Activated effector memory CD4-positive, alpha-beta T cell treated with anti-CD3 and anti-CD28 coated beads, Interleukin-2, amount 50 U/mL, for 16 hours (primary cell): ENCODE data around the gene ZDHHC20.

Experiments
- DNase-seq: peaks from one replicate; pipeline ENCODE4 v3.0.0-alpha.2; 2020

ZDHHC20 gene, protein sequence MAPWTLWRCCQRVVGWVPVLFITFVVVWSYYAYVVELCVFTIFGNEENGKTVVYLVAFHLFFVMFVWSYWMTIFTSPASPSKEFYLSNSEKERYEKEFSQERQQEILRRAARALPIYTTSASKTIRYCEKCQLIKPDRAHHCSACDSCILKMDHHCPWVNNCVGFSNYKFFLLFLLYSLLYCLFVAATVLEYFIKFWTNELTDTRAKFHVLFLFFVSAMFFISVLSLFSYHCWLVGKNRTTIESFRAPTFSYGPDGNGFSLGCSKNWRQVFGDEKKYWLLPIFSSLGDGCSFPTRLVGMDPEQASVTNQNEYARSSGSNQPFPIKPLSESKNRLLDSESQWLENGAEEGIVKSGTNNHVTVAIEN

DNA sequence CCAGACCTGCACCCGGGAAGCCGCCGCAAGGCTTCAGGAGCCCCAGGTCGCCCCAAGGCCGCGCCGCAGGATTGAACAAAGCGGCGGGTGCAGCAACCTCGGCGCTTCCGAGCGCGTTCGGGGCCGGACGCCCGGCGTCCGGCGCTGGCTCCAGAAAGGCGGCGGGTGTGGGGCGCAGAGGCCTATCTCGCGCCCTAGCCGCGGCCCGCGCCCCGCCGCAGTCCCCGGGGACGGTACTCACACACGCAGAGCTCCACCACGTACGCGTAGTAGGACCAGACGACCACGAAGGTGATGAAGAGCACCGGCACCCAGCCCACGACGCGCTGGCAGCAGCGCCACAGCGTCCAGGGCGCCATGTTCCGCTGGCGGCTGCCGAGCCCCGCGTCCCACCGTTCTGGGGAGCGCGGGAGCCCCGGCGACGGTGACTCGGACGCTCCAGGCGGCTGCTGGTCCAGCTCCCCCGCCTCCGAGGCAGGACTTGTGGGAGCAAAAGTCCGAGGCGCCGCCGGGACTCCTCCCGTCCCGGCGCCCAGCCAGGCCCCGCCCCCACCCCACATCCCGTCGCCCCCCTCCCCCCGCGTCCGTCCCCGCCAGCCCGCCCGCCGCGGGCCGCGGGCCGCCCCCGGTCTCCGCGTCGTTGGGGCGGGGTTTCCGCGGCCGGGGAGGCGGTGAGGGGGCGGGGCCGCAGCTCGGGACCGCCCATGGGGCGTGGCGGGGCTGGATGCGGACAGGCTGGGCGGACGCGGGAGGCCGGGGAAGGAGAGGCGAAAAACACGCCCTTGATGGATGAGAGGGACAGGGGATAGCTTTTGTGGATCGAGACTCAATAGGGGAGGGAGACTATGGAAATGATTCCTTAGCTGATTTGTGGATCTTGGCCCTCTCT, at the start of gene ZDHHC20:
TSS of gene ZDHHC20 (minus strand) at position 491 of the 889 bp plus-strand sequence. CDS start at position 359, 132 bp downstream.
- peak; percentile 97 for DNase-seq

DNA sequence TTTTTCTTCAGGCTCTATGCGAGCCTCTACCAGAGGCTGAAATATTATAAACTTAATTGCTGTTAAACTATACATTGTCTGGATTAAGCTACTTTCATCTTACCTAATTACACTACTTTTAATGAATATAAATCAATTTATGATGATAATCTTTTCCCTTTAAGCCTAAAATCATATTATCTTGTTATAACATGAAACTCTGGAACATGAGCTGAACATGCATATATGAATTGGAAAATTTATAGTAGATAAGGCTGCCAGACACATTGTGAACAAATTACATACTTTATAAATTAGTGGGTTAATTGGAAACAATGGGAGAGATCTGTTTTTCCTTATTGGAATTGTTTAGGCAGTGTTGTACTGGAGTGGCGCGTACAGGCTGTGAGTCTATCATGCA, 45.3 kb upstream of the ZDHHC20 start:
- DNase-seq = no peak

DNA sequence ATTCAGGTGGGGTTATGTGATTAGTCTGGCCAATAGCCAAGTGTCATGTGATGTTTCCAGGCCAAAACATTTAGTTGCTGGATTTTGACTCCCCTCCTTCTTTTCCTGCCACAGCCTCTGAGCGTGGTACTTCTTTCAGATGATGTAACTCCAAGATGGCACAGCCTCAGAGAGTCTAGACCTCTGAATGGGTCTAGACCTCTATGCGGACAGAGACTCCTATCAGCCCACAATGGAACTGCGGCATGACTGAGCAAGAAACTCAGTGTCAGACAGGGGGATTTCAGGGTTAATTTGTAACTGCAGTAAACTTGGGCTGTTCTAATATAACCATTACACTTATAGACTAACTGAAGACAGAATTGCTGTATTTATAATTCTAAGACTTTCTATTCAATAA, 42.6 kb upstream of the ZDHHC20 start:
- no peak for DNase-seq

DNA sequence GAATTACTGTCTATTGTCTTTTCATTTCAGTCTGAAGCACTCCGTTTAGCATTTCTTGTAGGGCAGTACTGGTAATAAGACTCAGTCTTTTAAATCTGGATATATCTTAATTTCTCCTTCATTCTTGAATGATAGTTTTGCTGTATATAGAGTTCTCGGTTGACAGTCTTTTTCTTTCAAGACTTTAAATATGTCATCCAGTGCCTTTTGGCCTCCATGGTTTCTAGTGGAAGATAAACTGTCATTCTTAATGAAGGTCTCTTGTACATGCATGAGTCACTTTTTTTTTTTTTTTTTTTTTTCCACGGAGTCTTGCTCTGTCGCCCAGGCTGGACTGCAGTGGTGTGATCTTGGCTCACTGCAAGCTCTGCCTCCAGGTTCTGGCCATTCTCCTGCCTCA, 27.2 kb upstream of the ZDHHC20 start:
- DNase-seq = no peak

DNA sequence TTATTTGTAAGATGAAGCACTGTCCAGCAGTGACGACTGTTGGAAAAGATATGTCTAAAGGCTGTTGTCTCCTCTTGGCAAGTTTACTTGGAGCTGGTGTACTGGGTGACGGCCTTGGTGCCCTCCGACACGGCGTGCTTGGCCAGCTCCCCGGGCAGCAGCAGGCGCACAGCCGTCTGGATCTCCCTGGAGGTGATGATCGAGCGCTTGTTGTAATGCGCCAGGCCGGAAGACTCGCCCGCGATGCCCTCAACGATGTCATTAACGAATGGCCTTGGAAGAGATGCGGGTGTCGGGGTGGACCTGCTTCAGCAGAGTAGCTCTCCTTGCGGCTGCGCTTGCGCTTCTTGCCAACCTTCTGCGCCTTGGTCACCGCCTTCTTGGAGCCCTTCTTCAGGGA, 24.6 kb upstream of the ZDHHC20 start:
- no peak for DNase-seq

DNA sequence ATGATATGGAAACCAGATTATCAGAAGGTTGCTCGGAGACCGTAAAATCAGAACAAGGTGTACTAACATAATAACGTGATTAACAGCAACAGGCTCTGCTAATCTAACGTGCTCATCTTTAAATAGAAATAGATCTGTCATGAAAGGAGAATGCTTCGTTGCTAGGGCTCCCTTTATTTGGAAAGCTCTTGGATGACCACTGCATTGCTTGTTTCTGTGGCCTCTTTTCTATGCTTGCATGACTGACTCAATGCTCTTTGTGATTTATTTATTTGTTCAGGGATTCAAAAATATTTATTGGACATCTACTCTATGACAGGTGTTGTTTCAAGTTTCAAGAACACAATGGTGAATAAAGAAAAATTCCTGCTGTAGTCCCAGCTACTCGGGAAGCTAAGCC, 22.3 kb upstream of the ZDHHC20 start:
- DNase-seq = no peak

DNA sequence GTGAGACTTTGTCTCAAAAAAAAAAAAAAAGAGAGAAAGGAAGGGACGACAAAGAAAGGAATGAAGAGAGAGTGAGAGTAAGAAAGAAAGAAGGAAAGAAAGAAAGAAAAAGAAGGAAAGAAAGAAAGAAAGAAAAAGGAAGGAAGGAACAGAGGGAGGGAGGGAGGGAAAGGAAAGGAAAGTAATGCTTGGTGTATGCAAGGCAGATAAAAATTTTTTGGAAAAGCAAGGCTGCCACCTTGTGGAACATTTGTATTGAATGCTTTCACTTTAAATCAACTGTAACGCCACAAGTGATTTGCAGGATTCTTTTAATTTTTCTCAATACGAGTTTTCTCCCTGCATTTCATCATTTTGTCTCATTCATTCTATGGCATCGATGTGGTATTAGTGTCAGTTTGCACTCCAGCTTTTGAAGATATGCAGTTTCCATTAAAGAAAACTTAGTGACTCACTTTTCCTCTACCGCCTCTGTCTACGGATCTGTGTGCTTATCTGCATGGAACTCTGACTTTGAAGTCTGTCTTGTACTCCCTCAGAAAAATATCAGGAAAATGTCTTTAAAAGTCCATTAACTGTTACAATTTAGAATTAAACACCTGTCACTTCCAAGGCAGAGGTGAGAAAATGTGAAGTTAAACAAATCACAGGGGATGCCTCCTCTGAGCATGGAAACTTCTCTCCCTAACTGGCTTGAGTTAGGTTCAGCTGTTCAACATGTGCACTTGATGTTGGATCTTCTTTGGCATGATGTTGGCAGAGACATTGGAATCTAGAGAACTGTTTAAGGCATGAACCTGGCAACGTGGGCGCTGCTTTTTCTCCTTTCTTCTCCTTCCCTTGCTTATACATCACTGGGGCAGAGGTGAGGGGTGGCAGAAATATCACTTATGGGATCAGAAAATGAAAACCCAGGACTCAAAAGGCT, 20.0 kb upstream of the ZDHHC20 start:
- DNase-seq = no peak

DNA sequence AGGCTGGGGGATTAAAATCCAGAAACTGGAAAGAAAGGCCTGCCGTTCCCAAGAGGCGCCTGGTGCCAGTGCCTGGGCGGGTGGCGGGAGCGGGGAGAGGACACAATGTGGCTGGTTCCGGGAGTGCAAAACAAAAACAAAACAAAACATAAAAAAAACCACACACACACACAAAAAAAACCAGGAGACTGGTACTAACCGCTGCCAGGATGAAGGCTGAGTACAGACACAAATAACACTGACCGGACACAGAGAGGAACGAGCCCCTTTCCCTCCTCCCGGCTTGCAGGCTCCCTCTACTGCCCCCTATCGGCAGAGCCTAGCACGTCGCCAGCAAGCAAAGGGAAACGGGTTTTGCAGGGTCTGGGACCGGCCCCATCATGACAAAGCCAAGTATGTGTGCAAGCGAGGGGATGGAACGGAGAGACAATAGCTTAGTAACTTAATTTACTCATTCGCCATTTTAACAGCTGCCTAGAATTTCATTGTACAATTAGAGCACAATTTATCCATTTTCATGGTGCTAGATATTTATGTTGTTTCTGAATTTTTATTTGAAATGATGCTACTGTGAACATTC, 17.9 kb upstream of the ZDHHC20 start:
- DNase-seq = peak; percentile 91

DNA sequence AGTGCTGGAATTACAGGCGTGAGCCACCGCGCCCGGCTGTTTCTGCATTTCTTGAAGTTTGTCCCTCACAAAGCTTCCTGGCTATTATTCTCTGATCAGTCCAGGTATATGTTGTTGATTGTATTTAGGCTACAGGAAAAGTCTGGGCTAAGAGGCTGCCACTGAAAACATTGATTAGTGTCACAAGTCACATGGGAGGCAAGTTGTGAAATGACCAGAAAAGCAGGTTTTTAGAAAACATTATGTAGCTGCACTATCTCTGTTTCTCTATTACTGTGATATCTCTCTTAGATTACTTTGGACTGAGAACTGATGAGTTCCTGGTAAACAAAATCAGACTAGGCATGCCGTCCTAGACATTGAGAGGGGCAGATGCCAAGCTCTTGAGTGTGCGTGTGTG, 16.0 kb upstream of the ZDHHC20 start:
- DNase-seq = no peak

DNA sequence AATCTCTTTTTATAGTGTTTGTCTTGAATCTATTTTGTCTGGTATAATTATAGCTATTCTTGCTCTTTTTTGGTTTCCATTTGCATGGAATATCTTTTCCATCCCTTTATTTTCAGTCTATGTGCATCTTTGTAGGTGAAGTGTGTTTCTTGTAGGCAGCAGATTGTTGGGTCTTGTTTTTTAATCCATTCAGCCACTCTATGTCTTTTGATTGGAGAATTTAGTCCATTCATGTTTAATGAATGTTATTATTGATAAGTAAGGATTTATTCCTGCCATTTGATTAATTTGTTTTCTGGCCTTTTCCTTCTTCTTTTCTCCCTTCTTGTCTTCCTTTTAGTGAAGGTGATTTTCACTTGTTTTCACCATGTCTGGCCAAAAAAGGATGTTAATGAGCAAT, 11.7 kb upstream of the ZDHHC20 start:
- no peak for DNase-seq

DNA sequence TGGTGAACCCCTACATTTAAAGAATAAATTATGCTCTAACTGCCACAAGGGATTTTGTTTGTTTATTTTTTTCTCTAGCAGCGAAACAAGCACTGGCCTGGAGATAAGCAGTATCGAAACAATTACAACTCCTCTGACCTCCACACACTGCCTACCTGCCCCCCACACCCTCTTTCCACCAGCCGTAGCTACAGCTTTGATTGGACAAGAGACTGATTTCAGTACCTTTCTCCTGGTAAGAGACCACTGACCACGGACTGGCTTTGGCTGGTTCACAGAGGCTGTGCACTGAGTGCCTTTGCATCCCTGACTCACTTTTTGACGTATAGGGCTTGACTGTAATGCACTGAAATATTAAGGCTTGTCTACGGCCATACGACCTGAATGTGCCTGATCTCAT, 7.4 kb upstream of the ZDHHC20 start:
- no peak for DNase-seq

DNA sequence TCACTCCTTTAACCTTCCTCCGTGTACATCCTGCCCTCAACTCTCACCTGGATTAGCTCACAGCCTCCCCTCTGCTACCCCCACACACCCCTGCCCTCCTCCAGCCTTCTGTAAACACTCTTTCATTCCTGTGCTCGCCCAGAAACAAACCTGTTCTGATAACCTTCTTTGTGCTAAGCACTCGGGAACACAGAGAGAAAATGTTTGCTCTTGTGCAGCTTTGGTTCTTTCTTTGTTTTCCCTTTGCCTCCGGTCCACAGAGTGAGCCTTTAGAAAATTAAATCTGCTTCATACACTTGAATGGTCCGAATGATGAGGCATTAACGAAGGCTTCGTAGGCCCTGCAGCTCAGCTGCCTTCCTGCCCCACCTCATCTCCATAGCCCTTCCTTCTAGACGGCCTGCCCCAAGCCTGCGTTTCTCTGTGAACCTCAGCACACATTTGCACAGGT, 6.6 kb upstream of the ZDHHC20 start:
- no peak for DNase-seq

DNA sequence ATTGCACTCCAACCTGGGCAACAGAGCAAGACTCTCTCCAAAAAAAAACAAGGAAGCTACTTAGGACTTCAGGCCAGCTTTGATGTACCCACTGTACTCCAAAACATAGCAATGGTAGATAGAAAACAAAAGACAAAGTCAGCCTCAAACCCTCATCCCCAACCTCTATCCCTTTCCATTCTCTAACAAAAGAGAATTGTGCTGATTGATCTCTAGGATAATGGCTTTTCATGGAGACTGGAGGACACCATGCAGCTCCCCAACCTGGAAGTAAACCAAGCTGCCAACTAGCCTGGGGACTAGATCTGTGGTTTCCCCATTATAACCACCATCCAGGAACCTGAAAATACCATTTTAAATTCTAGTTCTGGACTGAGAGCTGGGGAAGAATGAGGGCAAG, 4.3 kb upstream of the ZDHHC20 start:
- no peak for DNase-seq

DNA sequence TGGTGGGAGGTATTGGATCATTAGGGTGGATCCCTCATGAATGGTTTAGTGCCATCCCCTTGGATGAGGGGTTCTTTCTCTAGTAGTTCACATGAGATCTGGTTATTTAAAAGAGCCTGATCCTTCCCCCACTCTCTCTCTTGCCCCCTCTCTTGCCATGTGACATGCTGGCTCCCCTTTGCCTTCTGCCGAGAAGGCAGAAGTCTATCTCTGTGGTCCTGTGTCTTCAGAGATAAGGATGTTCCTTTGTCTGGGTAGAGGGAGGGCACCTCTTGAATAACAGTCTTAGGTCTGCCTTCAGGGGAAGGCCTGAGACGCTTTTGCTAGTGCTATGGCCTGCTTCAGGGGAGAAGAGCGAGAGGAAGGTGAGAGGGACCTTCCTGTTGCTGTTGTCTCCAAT, 2.0 kb upstream of the ZDHHC20 start:
- DNase-seq = no peak

DNA sequence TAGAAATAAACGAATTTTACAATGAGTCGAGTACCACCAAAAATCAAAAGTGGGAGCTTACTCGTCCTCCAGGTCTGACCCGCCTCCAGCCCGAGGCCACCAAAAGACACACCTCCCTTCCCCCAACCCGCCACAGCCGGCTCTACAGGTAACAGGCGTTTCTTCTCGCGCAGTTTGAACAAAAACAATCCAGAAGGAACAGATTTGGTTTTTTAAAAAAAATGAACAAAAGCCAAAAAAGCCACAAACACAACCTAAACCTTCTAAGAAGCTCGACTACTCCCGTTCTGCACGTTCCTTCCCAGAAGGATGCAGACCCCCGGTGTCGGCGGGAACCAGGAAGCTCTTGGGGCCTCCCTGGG, 671 bp downstream of the ZDHHC20 start:
- peak; percentile 82 for DNase-seq

DNA sequence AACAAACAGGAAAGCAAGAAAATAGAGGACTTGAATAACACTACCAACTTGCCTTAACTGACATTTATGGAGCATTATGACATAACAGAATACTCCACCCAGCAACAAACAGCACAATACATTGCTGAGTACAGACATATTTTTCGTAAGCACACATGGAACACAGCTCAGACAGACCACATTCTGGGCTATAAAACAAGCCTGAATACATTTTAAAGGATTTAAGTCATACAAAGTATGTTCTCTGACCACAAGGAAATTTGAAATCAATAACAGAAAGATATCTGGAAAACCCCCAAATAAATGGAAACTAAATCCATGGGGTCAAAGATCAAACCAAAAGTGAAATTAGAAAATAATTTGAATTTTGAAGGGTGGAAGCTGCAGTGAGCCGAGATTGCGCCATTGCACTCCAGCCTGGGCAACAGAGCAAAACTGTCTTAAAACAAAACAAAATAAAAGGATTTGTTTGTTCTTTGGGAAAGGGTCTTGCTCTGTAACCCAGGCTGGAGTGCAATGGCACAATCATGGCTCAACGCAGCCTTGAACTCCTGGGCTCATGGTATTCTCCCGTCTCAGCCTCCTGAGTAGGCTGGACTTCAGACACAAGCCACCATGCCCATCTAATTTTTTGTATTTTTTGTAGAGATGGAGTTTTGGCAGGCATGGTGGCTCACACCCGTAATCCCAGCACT, 5.6 kb downstream of the ZDHHC20 start:
- DNase-seq = no peak

DNA sequence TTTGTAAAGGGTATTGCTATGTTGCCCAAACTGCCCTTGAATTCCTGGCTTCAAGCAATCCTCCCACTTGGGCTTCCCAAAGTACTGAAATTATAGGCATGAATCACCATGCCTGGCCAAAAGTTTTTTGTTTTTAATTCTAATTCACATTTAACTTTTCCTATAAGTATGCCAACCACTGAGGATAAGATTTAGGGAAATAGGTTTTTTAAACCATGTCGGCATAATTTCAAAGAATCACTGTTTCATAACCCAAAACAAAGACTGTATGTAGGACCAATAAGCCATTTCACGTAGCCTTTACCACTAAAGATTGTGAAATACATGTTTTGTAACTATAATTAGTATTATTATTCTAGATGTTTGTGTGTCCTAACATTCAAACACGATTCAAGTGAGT, 8.2 kb downstream of the ZDHHC20 start:
- no peak for DNase-seq

DNA sequence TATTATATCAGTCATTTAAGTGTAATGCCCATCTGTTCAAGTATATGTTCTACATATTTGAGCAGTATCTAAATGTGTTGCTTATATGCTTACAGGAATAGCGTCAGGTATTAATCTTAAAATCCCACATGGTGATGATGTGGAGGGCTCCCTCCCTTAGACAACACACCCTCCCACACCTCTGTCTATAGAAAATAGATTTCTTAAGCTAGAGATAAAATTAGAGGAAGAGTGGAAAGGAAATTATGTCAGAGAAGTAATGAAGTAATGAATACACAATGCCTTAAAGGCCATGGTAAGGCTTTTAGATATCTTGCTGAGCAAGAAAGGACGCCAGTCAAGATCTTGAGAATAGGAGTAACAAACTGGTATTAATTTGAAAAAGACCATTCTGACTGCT, 12.4 kb downstream of the ZDHHC20 start:
- no peak for DNase-seq

DNA sequence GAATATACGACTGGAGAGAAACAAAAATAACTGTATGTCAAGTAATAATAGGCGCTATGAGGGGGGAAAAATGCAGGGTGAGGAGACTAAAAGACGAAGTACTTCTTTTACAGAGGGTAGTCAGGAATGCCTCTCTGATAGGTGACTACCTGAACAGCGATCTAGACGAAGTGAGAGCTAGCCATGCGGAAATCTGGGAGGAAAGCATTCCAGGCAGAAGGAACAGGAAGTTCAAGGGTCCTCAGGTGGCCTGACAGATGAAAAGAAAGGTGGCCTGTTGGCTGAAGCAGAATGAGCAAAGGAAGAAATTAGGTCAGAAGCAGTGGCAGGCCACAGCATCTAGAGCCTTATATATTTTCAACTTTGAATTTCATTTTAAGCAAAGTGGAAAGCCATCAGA, 13.3 kb downstream of the ZDHHC20 start:
- no peak for DNase-seq

DNA sequence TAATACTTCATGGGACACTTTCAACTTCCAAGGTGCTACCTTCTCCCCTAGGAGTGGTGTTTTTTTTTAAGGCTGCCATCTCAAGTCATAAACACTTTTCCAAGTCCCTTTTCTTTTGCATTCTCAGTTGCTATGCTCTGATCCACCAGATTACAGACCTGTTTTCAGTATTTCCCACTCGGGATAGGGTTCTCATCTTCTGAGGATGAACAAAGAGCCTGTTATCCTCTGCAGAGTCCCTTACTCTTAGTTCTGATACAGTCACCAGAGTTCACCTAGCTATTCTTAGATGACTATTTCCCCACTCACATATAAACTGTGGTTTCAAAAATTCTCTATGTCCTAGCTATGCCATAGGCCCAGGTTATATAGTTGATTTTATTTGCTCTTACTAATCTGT, 15.9 kb downstream of the ZDHHC20 start:
- DNase-seq = no peak

DNA sequence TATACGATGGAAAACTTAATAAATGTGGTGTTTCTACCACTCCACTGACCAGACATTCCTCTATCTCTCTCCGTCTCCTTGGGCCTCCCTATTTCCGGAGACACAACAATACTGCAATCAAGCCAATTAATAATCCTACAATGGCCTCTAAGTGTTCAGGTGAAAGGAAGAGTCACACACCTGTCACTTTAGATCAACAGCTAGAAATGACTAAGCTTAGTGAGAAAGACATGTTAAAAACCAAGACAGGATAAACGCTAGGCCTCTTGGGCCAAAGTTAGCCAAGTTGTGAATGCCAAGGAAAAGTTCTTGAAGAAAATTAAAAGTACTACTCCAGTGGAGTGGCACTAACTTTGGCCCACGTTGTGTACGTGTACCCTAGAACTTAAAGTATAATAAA, 22.5 kb downstream of the ZDHHC20 start:
- no peak for DNase-seq

DNA sequence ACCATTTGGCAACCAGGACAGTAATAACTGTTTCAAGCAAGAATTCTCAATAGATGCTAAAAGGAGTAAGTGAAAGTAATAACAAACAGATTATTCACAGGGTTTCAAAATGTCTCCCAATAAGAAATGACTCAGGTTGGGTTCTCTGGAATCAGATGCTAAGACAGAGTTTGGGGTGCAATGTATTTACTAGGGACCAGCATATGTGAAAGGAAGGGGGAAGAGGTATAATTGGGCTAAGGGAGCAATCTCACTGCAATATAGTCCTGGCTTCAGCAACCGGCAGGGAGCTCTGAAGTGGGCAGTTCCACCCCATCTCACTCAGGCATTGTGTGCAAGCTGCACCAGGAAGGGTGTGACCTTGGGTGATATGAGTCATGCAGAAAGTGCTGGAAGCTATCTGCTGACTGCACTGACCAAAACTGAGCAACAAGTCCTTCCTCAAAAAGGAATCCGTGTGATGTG, 23.4 kb downstream of the ZDHHC20 start:
- DNase-seq = peak; percentile 81
